ENCODE results near the gene AJM1. TPM values are rescaled to one million over a fixed set of nuclear protein-coding genes. Genes with fewer than 3 reads are reported as not detected.
"Not testable (repeated sequence)": the region's sequence is repeated elsewhere in the genome, so short reads cannot be mapped to it uniquely, and the experiment has no call there.

AJM1 gene
- total RNA-seq, 1 donor from 2014 or later: 1.6 TPM

DNA sequence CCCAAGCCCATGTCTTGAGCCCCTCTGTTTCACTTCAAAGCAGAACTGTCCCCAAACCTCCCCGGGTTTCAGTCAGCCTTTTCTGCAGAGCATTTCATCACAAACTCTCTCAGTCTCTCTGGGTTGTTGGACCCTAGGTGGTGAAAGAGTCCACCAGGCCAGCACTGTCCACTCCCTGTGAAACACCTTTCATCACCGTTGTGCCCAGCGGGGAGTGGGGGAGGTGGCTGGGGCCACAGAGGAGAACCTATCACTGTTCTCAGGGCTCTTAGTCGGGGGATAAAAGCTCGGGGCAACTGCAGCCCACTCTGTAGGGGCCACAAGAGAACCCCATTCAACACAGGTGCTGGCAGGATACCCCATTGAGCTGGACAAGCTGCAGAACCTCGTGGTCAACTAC is 40.0 kb upstream of the AJM1 start:
- ChIA-PET POLR2A (interaction anchor here (0.6 kb wide), 1 partner anchor 349 kb away, joined by 4 read pairs; no protein-coding TSS in a partner anchor), CTCF (interaction anchor here (1.4 to 1.5 kb wide), 2 partner anchors 12 to 233 kb away, joined by 3 read pairs; no protein-coding TSS in a partner anchor)
- DNase-seq (no peak), ATAC-seq (ENCODE audit: low read depth) (no peak)
- Mint-ChIP-seq H3K9me3 (no peaks in the 10 kb centered on the region), H3K4me1 (peaks cover 34% of the 10 kb centered on the region), H3K36me3 (ENCODE audit: low read depth) (peaks cover 8% of the 10 kb centered on the region), H3K4me3 (no peak overlapping the region), H3K27me3 (no peaks in the 10 kb centered on the region), H3K27ac (no peak overlapping the region)
- TF ChIP-seq, protein P1, sequence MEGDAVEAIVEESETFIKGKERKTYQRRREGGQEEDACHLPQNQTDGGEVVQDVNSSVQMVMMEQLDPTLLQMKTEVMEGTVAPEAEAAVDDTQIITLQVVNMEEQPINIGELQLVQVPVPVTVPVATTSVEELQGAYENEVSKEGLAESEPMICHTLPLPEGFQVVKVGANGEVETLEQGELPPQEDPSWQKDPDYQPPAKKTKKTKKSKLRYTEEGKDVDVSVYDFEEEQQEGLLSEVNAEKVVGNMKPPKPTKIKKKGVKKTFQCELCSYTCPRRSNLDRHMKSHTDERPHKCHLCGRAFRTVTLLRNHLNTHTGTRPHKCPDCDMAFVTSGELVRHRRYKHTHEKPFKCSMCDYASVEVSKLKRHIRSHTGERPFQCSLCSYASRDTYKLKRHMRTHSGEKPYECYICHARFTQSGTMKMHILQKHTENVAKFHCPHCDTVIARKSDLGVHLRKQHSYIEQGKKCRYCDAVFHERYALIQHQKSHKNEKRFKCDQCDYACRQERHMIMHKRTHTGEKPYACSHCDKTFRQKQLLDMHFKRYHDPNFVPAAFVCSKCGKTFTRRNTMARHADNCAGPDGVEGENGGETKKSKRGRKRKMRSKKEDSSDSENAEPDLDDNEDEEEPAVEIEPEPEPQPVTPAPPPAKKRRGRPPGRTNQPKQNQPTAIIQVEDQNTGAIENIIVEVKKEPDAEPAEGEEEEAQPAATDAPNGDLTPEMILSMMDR (IDR thresholded peaks at IDR 0.05): no peak
- intact Hi-C loops (cut with micrococcal nuclease): no loop called here

DNA sequence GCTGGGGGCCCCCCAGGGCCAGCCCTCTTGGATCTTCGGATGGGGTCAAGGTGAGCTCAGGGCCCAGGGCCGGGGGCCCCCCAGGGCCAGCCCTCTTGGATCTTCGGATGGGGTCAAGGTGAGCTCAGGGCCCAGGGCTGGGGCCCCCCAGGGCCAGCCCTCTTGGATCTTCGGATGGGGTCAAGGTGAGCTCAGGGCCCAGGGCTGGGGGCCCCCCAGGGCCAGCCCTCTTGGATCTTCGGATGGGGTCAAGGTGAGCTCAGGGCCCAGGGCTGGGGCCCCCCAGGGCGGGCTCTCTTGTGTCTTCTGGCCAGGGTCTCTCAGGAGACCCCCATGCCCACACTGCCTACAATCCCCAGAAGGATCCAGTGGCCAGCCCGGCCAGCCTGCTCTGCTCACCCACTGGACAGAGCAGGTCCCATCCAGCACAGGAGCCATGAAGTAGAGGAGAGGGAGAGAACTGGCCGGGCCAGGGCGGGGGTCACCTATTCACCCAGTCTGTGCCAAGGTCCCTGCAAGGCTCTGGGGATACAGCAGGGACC is 39.2 kb upstream of the AJM1 start:
- ChIA-PET CTCF (interaction anchor here (1.4 kb wide), 1 partner anchor 13 kb away, joined by 3 read pairs; no protein-coding TSS in a partner anchor), POLR2A (interaction anchor here (0.7 kb wide), 1 partner anchor 283 kb away, joined by 3 read pairs; no protein-coding TSS in a partner anchor)
- H3K36me3 Mint-ChIP-seq (ENCODE audit: low read depth); H3K9me3 Mint-ChIP-seq; intact Hi-C loops (cut with micrococcal nuclease); H3K27me3 Mint-ChIP-seq; H3K4me3 Mint-ChIP-seq; ATAC-seq (ENCODE audit: low read depth); H3K27ac Mint-ChIP-seq; DNase-seq: not testable (repeated sequence)
- H3K4me1 Mint-ChIP-seq: peaks cover 34% of the 10 kb centered on the region

DNA sequence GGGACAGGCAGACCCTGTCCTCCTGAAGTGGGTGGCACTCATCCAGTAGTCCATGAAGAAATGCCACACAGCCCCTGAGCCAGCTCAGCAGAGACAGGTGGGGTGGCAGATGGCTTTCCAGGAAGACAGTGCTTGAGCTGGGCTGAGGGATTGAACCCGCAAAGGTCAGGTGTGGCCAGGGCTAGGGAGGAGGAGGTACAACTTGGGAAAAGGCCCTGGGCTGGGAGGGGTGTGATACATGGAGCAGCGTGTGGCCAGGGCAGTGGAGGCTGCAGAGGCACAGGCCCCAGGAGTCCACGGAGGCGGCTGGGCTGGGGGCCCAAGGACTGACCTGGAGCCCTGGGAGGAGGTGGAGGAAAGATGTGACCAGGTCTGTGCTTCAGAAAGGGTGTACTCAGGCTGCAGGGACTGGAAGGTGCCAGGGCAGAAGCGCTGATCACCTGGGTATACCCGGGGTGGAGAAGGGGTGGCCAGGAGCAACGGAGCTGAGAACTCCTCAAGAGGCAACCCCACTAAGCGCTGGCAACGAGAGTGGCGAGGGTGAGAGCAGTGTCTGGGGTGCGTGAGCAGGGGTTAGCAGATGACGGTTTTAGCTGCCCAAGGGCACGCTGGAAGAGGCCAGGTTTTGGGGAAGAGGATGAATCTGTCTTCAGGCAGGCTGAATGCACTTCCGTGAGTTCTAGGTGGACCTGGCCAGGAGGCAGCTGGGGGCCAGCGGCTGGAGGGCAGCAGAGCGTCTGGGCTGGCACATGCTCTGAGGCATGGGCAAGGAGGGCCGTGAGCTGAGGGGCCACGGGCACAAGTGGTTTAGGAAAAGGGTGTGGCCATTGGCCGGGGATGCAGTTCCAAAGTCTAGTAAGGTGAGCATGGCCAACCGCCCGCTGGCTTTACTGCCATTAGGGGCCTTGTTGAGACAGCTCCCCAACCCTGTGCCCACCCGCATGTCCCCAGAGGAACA is 38.4 kb upstream of the AJM1 start:
- H3K4me3 Mint-ChIP-seq: no peak overlapping the region
- H3K27ac Mint-ChIP-seq: no peak overlapping the region
- CTCF ChIA-PET: interaction anchor here (1.4 kb wide), 1 partner anchor 13 kb away, joined by 3 read pairs; no protein-coding TSS in a partner anchor

DNA sequence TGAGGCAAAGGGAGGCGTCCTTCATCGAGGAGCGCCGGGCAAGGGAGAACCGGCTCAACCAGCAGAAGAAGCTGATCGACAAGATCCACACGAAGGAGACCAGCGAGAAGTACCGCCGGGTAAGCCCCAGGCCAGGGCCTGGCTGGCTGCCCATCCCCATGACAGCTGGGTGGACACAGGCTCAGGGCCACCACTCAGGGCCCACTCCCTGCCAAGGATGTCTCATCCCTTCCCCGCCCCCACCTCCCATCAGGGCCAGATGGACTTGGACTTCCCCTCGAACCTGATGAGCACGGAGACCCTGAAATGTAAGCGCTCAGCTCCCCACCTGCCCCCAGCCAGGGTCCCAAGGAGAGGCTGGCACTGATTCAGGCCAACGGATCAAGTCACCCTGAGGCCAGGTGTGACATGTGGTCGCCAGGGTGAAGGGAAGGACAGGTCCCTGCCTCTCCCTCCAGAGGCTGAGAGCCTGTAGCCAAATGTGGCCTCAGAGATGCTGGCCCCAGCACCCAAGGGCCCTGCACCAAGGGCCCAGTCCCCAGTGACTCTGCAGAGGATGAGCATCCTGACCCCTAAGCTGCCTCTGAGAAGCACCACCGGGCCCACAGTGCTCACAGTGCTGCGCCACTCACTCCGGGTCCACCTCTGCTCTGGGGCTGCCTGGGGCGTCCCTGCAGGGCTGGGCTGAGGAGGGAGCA is 37.6 kb upstream of the AJM1 start:
- H3K27ac Mint-ChIP-seq: no peak overlapping the region
- H3K4me1 Mint-ChIP-seq: peaks cover 41% of the 10 kb centered on the region
- H3K36me3 Mint-ChIP-seq (ENCODE audit: low read depth): peaks cover 12% of the 10 kb centered on the region
- intact Hi-C loops (cut with micrococcal nuclease): loop anchor here (5.0 kb wide), 1 partner anchor 188 kb away; the partner anchor contains the start of gene PAXX
- TF ChIP-seq, protein P1 (IDR thresholded peaks at IDR 0.05): no peak
- ChIA-PET POLR2A (interaction anchor here (0.5 kb wide), 1 partner anchor 144 kb away, joined by 7 read pairs; no protein-coding TSS in a partner anchor), CTCF (no interaction called here)
- H3K27me3 Mint-ChIP-seq: no peaks in the 10 kb centered on the region
- no peak overlapping the region for H3K4me3 Mint-ChIP-seq
- DNase-seq: no peak
- no peak for ATAC-seq (ENCODE audit: low read depth)
- H3K9me3 Mint-ChIP-seq: no peaks in the 10 kb centered on the region

More for the DNA sequence above, 38.4 kb upstream of the AJM1 start:
- H3K4me1 Mint-ChIP-seq: peaks cover 37% of the 10 kb centered on the region
- ATAC-seq (ENCODE audit: low read depth) (no peak), DNase-seq (no peak)
- POLR2A ChIA-PET: interaction anchor here (0.5 to 0.7 kb wide), 3 partner anchors 145 to 350 kb away, joined by 3 to 7 read pairs (median 3); no protein-coding TSS in a partner anchor
- intact Hi-C loops (cut with micrococcal nuclease): no loop called here
- H3K36me3 Mint-ChIP-seq (ENCODE audit: low read depth): peaks cover 9% of the 10 kb centered on the region
- TF ChIP-seq, protein P1 (IDR thresholded peaks at IDR 0.05): no peak
- no peaks in the 10 kb centered on the region for H3K9me3 Mint-ChIP-seq
- H3K27me3 Mint-ChIP-seq: no peaks in the 10 kb centered on the region

DNA sequence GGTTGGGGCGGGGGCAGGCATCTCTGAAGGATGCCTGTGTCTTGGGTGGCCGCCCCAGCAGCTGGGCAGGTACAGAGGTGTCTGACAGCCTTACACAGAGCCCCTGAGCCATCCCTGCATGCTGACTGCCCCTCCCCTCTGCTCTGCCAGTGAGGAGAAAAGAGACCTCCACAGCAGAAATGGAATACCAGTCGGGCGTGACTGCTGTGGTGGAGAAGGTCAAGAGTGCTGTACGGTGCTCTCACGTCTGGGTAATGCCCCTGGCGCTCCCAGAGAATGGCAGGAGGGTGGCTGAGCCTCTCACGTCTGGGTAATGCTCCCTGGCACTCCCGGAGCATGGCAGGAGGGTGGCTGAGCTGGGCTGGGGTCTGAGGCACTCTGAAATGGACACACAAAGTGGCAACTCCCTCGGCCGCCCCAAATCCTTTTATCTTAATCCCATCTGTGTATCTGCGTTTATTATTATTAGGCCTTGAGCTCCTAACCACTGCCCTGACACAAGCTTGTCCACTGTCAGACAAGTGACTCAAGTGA is 37.0 kb upstream of the AJM1 start:
- intact Hi-C loops (cut with micrococcal nuclease): loop anchor here (5.0 kb wide), 1 partner anchor 187 kb away; the partner anchor contains the start of gene PAXX
- CTCF ChIA-PET: interaction anchor here (4.0 kb wide), 1 partner anchor 37 kb away, joined by 17 read pairs; the partner anchor contains the start of gene AJM1

More for the DNA sequence above, 37.0 kb upstream of the AJM1 start:
- TF ChIP-seq, protein P1 (IDR thresholded peaks at IDR 0.05): no peak
- no peak overlapping the region for H3K4me3 Mint-ChIP-seq
- H3K27ac Mint-ChIP-seq: no peak overlapping the region
- DNase-seq (no peak), ATAC-seq (ENCODE audit: low read depth) (no peak)
- H3K36me3 Mint-ChIP-seq (ENCODE audit: low read depth): peaks cover 18% of the 10 kb centered on the region
- POLR2A ChIA-PET: interaction anchor here (0.6 kb wide), 1 partner anchor 335 kb away, joined by 4 read pairs; no protein-coding TSS in a partner anchor
- H3K4me1 Mint-ChIP-seq: peaks cover 42% of the 10 kb centered on the region
- H3K27me3 Mint-ChIP-seq: no peaks in the 10 kb centered on the region
- H3K9me3 Mint-ChIP-seq: no peaks in the 10 kb centered on the region
